Adrenal gland (tissue), 12 donors: Measurements from ENCODE around the gene AKIRIN2. TPM values are rescaled to one million over a fixed set of nuclear protein-coding genes. Genes with fewer than 3 reads are reported as not detected.
A peak's percentile ranks its signal among the peaks of the same experiment; 100 is the strongest.

Experiments
- DNase-seq, 7 donors: peaks; one replicate each; pipeline ENCODE4 v3.0.0-alpha.2; 2019 to 2020
- H3K27ac ChIP-seq, 5 donors: fragments of 200-600 bp; sonication (generic) in 4 of 5; 1 replicate in 3 of 5; 2 replicates in 2 of 5; pipeline versions ENCODE4 v1.5.1 to v1.8.0; 2016 to 2020; ENCODE audit warnings: mild to moderate bottlenecking in 1 of 5
- H3K27me3 ChIP-seq: fragments of 200-600 bp; 2 replicates; pipeline ENCODE4 v1.8.0; 2021
- H3K36me3 ChIP-seq, 2 donors: fragments of 200-600 bp; replicated peaks in 1 of 2; 1 replicate in 1 of 2; 2 replicates in 1 of 2; pipeline versions ENCODE4 v1.5.1 to v1.8.0; 2018 to 2022
- H3K4me1 ChIP-seq, 2 donors: fragments of 200-600 bp; replicated peaks in 1 of 2; 1 replicate in 1 of 2; 2 replicates in 1 of 2; pipeline versions ENCODE4 v1.5.1 to v1.8.0; 2018 to 2021
- H3K4me3 ChIP-seq, 4 donors: fragments of 200-600 bp; sonication (generic) in 3 of 4; one replicate each; pipeline ENCODE4 v1.5.1; 2016 to 2018
- H3K9me3 ChIP-seq, 3 donors: fragments of 200-600 bp; sonication (generic) in 1 of 3; replicated peaks in 1 of 3; 1 replicate in 2 of 3; 2 replicates in 1 of 3; pipeline versions ENCODE4 v1.5.1 to v1.8.0; 2016 to 2021
- POLR2A ChIP-seq, 2 donors: fragments of 450-650 bp; IDR thresholded peaks; one replicate each; pipeline ENCODE4 v1.6.1; 2017; ENCODE audit warnings: antibody characterized with exemption in 2 of 2, mild to moderate bottlenecking in 2 of 2, moderate library complexity in 1 of 2
- WGBS, 4 donors: extraction: QIAGEN DNeasy Blood & Tissue Kit in 2 of 4; methylation state at CpG; one replicate each; pipeline versions ENCODE4 v1.1.5 to v1.1.7; 2013 to 2017; 5-methylcytosine and 5-hydroxymethylcytosine counted together
- intact Hi-C, 2 donors: fragments of 100-400 bp; cut with DNase I; formaldehyde crosslinking; loops; one replicate each; pipeline versions ENCODE4 v1.14.1 to v1.15.0; 2022 to 2023
- polyA plus RNA-seq, 3 donors: library from polyadenylated mRNA; stranded (reverse); fragments of 200-250 nt in 2 of 3; fragments of 350-450 nt in 1 of 3; fragmentation: Illumina TruSeq in 1 of 3; extraction: RNeasy Lipid Tissue Mini Kit (QIAGEN cat#74804) in 1 of 3; gene quantifications; one replicate each; pipeline ENCODE4 v1.2.3, GENCODE V29; 2013 to 2014
- total RNA-seq, 9 donors: library from RNA; depleted of rRNA in 4 of 9; stranded (reverse); fragments of >200 nt in 4 of 9; fragments of 120-200 nt in 1 of 9; fragmentation: NEBNext Ultra II Directional in 1 of 9; extraction: Animal tissue kit (Norgen Biotek cat#: 25700) in 1 of 9; gene quantifications; one replicate each; pipeline versions ENCODE4 v1.1.0 to v1.2.4, GENCODE V29; 2013 to 2023
- TF ChIP-seq, protein P1 (sequence below), 6 experiments: fragments of 450-650 bp in 4 of 6; fragments of 200-600 bp in 2 of 6; sonication (generic) in 1 of 6; IDR thresholded peaks; 1 replicate in 5 of 6; 2 replicates in 1 of 6; pipeline versions ENCODE4 v1.5.1 to v1.8.0; 2016 to 2021; ENCODE audit warnings: antibody characterized with exemption in 6 of 6, mild to moderate bottlenecking in 2 of 6, moderate library complexity in 1 of 6
- donor health status: healthy with polysubstance abuse.
- donor health status: Bipolar disorder and iron deficiency.
- donor health status: DM: yes; HTN: yes; CAD: no.
- donor health status: DM: no; HTN: no; CAD: no.
- donor health status: DM: no; HTN: no; CAD: no.
- donor health status: DM: yes; HTN: yes; CAD: no.

Gene AKIRIN2
- total and polyA plus RNA-seq, 12 donors: 20.6 to 70.2 (median 53.2) TPM

DNA sequence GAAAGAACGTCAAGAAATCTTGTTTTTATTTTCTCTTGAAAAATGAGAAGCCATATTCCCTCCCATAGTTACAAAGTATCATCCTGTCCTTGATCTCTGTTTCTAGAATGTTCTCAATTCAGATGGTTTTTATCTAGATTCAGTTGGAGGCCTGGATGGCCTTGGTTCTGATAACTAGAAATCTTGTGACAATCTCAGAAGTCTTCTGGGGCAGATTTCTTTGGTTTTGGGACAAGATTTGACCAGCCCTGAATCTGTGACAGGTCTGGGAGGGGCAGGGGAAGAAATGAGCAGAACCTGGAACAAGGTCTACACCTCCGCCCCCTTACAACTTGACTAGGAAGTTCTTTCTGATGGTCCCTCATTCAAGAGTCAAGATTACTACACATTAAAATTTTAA lies 41.4 kb upstream of the AKIRIN2 start:
- Histone ChIP-seq H3K9me3 (no peaks in the 10 kb centered on the region), H3K27ac (no peak overlapping the region), H3K4me3 (no peak overlapping the region), H3K36me3 (no peaks in the 10 kb centered on the region), H3K4me1 (no peaks in the 10 kb centered on the region), H3K27me3 (no peaks in the 10 kb centered on the region)
- WGBS, 4 donors: 40 to 79% (median 54%) methylated on average over 2 of the region's 2 CpGs
- DNase-seq: no peak
- TF ChIP-seq POLR2A (IDR thresholded peaks at IDR 0.05): no peak
- TF ChIP-seq, protein P1, sequence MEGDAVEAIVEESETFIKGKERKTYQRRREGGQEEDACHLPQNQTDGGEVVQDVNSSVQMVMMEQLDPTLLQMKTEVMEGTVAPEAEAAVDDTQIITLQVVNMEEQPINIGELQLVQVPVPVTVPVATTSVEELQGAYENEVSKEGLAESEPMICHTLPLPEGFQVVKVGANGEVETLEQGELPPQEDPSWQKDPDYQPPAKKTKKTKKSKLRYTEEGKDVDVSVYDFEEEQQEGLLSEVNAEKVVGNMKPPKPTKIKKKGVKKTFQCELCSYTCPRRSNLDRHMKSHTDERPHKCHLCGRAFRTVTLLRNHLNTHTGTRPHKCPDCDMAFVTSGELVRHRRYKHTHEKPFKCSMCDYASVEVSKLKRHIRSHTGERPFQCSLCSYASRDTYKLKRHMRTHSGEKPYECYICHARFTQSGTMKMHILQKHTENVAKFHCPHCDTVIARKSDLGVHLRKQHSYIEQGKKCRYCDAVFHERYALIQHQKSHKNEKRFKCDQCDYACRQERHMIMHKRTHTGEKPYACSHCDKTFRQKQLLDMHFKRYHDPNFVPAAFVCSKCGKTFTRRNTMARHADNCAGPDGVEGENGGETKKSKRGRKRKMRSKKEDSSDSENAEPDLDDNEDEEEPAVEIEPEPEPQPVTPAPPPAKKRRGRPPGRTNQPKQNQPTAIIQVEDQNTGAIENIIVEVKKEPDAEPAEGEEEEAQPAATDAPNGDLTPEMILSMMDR (IDR thresholded peaks at IDR 0.05): no peak
- intact Hi-C loops: no loop called here

- H3K27me3 ChIP-seq: no peaks in the 10 kb centered on the region
- 36 to 71% (median 52%) methylated on average over 2 of the region's 2 CpGs for WGBS, 4 donors
These were observed 40.1 kb upstream of the AKIRIN2 start for GRCh38 chr6:87742106-87742505.

DNA sequence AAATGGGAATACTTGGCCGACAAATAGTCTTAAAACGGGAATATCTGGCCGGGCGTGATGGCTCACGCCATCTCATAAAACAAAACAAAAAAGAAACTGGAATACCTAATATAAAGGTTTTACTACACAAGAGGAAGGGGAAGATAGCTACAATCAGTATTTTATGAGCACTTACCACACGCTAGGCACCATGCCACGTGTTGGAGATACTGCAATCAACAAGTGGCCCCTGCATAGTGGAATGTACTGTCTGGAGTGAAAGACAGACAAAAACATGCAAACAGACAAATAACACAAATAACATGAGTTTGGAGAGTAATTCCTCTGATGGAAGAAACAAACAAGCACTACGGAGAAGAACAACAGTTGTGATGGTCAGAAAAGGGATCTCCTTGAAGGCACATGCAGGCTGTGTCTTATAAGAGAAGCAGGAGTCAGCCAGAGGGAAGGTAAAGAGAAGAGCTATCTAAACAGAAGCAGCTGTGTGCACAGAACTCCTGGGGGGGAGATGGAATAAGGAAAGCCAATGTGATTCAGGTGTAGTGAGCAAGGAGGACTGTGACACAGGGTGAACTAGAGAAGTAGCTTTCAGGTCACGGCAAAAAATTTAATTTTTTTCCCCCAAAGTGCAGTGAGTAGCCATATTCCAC lies 39.1 kb upstream of the AKIRIN2 start:
- DNase-seq: no peak
- intact Hi-C loops: no loop called here
- Histone ChIP-seq H3K27ac (no peak overlapping the region), H3K36me3 (no peaks in the 10 kb centered on the region), H3K27me3 (no peaks in the 10 kb centered on the region), H3K4me3 (no peak overlapping the region), H3K4me1 (no peaks in the 10 kb centered on the region), H3K9me3 (no peaks in the 10 kb centered on the region)
- TF ChIP-seq, protein P1 (IDR thresholded peaks at IDR 0.05): no peak
- no peak for TF ChIP-seq POLR2A (IDR thresholded peaks at IDR 0.05)
- 88 to 92% (median 91%) methylated on average over 9 of the region's 9 CpGs for WGBS, 4 donors

More at GRCh38 chr6:87742106-87742505, 40.1 kb upstream of the AKIRIN2 start:
- Histone ChIP-seq H3K4me3 (no peak overlapping the region), H3K36me3 (no peaks in the 10 kb centered on the region), H3K9me3 (no peaks in the 10 kb centered on the region), H3K27ac (no peak overlapping the region), H3K4me1 (no peaks in the 10 kb centered on the region)
- DNase-seq: peak in 3 of 7 donors; percentile 26 to 49 (median 36)
- TF ChIP-seq POLR2A (IDR thresholded peaks at IDR 0.05): no peak
- TF ChIP-seq, protein P1 (IDR thresholded peaks at IDR 0.05): no peak
- intact Hi-C loops: no loop called here

DNA sequence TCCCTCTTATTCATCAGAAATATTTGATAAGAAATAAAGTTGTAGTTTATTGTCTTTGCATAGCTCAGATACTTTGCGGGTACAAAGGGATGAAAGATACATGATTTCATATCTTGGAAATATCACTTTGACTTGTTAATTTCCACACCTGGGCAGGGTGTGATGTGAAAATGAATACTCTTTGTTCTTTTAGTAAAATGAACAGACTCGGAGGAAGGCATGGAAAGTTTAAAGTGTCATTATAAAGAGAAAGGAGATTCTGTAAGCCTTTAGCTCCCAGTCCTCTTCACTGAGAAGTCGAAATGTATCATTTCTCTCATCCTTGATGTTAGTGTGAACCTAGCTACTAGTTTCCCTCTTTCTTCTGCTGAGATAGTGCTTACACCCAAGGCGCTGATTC lies 36.7 kb upstream of the AKIRIN2 start:
- H3K36me3 ChIP-seq: no peaks in the 10 kb centered on the region
- intact Hi-C loops: no loop called here
- DNase-seq: no peak
- no peaks in the 10 kb centered on the region for H3K27me3 ChIP-seq
- no peaks in the 10 kb centered on the region for H3K9me3 ChIP-seq
- H3K27ac ChIP-seq: no peak overlapping the region
- TF ChIP-seq POLR2A (IDR thresholded peaks at IDR 0.05): no peak
- TF ChIP-seq, protein P1 (IDR thresholded peaks at IDR 0.05): no peak
- no peaks in the 10 kb centered on the region for H3K4me1 ChIP-seq
- no peak overlapping the region for H3K4me3 ChIP-seq
- WGBS, 4 donors: 84 to 91% (median 87%) methylated on average over 4 of the region's 4 CpGs
